Activated T-cell treated with anti-CD3 and anti-CD28 coated beads for 24 hours (primary cell): ENCODE results near the gene WFIKKN1.

ENCODE experiments used
- DNase-seq: peaks from one replicate; pipeline ENCODE4 v3.0.0-alpha.2; 2020; ENCODE audit warnings: low read depth

The WFIKKN1 gene

DNA sequence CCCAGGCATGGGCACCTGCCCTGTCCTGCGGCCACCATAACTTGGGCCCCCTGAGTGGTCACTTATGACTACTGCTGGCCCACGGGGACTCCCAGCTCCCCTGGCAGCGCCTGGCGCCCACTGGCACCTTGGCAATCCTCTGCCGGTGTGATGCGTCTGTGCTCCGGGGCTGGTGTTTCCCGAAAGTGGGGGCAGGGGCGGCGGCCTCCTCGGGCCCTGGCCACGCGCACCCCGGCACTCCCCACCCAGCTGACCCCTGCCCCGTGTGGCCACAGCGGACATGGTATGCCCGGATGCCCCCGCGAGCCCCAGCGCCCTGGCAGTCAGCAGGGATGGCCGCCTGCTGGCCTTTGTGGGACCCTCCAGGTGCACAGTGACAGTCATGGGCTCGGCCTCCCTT, 26.7 kb downstream of the WFIKKN1 start:
- DNase-seq = no peak

DNA sequence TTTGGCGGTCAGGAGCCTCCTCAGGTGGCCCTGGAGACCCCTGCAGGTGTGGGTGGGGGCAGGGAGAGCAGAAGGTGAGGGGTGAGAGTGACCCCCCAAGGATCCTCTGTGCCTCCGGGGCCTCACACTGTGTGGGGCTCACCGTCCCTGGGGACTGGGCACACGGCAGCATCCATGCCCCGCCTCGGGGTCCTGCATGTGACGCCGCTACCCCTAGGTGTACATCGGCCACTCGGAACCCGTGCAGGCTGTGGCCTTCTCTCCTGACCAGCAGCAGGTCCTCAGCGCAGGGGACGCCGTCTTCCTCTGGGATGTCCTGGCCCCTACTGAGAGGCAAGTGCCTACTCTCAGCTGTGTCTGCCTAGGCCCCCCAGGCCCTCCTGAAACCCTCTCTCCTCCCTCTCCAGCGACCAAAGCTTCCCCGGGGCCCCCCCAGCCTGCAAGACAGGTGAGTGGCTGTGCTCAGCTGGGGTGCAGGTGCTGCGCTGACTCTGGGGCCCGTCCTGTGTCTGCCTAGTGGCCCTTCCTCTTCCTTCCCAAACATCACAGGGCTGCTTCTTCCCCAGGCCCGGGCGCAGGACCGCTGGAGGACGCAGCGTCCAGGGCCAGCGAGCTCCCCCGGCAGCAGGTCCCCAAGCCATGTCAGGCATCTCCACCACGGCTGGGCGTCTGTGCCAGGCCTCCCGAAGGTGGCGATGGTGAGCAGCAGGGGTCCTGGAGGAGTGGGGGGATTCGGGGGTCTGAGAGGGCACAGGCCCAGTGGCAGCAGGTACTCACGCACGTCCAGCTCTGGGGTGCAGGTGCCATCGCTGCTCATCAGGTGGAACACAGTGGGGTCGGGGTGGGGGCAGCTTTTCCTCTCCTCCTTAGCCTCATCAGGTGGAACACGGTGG, 28.1 kb downstream of the WFIKKN1 start:
- no peak for DNase-seq

DNA sequence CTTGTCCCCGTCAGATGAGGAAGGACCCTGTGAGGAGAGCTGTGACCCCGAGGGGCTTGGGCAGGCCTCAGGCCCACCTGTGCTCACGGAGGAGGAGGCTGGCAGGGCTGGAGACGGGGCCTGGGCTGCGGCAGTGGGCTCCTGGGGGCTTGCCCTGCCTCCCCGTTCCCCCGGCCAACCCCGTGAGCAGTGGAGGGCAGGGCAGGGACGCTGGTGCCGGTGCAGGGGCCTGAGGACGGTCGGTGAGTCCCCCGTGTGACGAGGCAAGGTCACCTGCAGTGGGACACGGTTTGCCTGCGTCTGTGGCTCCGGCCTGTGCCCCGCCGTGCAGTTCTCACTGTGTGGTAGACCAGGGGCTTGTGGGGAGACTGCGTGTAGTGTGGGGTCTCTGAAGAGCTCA, 28.8 kb downstream of the WFIKKN1 start:
- no peak for DNase-seq

DNA sequence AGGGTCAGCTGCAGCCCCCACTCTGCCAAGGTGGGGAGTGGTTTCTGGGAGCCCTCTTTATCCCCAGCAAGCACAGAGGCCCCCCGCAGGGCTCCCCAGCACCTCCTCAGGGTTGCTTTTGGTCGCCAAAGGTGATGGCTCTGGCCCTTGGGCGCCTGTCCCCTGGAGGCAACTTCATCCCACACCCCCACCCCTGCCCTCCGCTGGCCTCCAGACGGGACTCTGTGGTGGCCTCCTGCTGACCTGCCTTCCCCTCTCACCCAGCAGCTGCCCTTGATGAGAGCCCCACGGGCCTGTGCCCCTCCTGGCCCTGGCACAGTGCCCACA, 29.3 kb downstream of the WFIKKN1 start:
- DNase-seq = no peak

DNA sequence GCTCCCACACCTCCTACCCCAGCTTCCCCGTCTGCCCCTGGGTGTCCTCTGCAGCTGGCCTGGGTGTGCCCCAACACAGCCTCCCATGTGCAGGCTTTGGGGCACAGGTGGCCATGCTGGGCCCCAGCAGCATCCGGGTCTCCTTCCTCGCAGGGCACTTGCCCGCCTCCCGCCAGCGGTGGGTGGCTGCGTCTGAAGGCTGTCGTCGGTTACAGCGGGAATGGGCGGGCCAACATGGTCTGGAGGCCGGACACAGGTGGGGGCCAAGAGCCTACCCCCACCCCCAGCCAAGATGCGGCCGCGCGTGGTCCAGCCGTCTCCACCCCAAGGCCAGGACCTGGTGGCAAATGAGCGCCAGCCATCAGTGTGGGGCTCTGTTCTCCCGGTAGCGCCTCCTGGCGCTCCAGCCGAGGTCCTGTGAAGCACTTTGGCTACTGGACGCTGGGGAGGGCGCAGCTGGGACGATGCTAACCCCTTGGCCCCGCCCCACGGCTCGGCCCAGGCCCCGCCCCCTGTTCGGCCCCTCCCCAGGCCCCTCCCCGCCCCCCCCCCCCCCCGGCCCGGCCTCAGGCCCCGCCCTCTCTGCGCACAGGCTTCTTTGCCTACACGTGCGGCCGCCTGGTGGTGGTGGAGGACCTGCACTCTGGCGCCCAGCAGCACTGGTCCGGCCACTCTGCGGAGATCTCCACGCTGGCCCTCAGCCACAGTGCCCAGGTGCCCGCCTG, 29.8 kb downstream of the WFIKKN1 start:
- no peak for DNase-seq

DNA sequence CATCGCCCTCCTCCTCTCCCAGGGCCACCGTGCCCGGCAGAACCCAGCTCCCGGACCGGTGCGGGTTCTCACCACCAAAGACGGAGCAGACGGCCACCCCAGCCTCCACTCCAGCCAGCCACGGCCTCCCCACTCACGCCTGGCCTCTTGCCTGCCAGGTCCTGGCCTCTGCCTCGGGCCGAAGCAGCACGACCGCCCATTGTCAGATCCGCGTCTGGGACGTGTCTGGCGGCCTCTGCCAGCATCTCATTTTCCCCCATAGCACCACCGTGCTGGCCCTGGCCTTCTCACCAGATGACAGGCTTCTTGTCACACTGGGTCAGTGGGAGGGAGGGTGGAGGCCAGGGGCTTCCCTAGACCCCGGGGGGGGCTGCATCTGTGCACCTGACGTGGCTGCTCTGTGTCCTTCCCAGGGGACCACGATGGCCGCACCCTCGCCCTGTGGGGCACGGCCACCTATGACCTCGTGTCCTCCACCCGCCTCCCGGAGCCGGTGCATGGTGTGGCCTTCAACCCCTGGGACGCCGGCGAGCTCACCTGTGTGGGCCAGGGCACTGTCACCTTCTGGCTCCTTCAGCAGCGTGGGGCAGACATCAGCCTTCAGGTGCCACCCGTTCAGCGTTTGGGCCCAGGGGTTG, 30.5 kb downstream of the WFIKKN1 start:
- DNase-seq = no peak

DNA sequence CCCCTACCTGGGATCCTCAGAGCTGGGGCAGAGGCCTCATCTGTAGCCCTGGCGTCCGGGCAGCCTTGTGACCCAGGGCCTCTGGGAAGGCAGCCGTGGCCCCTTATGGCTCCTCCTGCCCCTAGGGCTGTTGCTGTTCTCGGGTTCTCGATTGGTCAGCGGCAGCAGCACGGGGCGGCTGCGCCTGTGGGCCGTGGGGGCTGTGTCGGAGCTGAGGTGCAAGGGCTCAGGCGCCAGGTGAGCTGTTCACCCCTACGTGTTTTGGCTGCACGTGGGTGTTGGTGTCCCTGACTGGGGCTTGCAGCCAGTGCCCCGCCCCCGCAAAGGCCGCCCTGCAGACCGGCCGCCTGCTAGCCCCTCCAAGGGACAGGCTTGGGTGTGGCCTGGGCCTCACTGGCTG, 31.3 kb downstream of the WFIKKN1 start:
- no peak for DNase-seq

DNA sequence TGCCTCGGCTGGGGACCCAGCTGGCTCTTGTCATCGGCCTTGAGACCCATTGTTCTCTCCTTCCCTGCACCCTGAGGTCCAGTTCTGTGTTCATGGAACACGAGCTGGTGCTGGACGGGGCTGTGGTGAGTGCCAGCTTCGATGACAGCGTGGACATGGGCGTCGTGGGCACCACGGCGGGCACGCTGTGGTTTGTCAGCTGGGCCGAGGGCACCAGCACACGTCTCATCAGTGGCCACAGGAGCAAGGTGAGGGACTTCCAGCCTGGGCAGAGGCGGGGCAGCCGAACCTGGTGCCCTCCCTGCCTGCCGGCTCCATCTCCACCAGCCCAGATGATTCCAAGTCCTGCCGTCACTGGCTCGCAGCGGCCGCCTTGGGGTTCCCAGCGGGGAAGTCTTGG, 31.8 kb downstream of the WFIKKN1 start:
- no peak for DNase-seq

DNA sequence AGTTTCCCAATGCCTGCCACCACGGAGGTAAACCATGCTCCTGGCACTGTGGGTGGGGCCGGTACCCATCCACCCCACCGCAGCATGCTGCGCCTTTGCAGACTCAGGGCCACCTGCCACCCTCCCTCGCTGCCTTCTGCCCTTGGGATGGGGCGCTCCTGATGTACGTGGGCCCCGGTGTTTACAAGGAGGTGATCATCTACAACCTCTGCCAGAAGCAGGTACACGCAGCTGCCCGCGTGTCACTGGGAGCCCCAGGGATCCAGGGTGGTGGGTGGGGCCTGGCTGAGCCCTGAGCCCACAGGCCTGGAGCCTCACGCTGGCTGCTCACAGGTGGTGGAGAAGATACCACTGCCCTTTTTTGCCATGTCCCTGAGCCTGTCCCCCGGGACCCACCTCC, 35.8 kb downstream of the WFIKKN1 start:
- no peak for DNase-seq

DNA sequence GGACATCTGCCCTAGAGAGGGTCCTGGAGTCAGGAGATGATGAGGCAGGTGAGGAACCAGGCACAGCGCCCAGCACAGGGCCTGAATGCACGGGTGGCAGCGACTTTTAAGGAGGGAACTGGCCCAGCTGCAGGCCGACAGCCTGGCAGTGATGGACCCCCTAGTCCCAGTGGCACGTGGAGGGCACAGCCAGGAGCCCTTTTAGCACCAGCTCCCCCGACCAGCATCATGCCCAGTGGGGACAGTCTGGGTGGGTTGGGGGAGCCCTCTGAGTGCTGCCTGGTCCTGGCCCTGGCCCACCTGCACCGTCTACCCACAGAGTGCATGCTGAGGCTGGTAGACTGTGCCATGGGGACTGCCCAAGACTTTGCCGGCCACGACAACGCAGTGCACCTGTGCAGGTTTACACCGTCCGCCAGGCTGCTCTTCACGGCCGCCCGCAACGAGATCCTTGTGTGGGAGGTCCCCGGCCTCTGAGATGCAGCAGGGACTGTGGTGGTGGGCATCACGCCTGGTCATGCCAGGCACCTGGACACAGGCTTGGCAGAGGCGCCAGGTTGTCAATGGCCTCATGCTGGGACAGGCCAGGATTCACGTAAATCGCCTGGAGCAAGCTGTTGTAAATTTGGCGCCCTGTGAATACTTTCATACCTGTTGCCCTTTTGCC, 36.5 kb downstream of the WFIKKN1 start:
- no peak for DNase-seq

DNA sequence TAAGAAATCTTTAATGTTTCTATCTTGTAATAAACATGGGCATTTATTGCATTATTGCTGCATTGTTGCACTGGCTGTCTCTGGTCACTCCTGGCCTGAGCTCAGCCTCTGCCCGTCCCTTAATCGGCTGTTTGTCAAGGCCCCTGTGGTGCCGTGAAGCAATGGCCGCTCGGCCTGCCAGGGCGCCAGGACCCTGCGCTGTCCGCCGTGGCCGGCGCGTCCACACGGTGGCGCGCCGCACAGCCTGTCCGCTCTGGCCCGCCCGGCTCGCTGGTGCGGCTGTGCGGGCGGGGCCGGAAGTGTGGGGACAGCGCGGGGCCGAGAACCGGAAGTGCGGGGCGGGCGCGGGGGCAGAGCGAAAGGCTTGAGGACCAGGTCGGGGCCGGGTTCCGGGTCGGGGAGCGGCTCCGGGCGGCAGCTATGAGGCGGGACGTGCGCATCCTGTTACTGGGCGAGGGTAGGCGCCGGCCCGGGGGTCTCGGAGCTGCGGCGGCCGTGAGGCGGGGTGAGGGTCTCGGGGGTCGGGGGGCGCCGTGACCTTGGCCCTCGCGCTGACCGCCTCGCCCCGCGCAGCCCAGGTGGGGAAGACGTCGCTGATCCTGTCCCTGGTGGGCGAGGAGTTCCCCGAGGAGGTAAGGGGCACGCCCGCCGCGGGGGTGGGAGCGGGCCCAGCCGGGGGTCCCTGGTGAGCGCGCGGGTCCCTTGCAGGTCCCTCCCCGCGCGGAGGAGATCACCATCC, 37.2 kb downstream of the WFIKKN1 start, which contains the start of gene RHOT2:
TSS of gene RHOT2 (plus strand) at position 353 of the 739 bp plus-strand sequence. CDS start at position 421, 68 bp downstream.
- peak; percentile 90 for DNase-seq

DNA sequence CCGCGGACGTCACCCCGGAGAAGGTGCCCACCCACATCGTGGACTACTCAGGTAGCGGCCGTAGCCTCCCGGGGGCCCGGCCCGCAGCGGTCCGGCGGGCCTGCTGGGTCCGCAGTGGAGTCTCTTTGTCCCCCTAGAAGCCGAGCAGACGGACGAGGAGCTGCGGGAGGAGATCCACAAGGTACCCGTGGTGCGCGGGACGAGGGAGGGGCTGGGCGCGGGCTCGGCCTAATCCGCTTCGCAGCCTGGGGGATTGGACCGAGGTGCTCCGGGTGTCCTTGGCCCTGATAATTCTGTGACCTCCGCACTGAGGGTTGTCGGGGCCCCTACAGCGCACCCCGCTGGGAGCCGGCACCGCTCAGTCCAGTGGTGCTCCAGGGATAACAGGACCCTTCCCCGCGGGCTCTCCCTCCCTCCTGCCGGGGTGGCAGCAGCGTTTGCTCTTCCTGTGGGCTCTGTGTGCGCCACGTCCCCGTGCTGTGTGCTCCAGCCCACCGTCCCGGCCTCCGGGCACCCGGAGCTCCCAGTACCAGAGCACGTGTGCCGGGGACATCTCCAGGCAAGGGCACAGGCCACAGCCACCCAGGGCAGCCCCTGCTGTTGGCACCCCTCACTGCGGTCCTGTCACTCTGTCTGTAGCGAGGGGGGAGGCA, 37.9 kb downstream of the WFIKKN1 start:
- DNase-seq = no peak

DNA sequence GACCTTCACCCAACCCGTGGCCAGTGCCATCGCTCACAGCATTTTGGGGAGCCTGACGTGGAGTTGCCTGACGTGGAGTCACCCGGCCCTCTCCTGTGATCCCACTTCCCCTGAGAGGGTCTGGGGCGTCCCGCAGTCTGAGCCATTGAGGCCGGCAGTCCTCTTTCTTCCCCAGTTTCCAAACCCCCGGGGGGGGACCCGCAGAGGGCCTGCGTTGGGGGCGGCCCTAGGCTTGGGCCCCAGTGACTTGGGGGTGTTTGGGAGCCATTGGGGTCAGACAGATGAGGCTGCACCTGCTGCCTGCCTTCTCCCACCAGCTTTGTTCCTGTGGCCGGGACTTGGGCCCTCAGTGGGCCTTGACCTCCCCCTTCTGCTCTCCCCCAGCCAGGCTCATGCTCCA, 38.9 kb downstream of the WFIKKN1 start:
- DNase-seq = no peak

DNA sequence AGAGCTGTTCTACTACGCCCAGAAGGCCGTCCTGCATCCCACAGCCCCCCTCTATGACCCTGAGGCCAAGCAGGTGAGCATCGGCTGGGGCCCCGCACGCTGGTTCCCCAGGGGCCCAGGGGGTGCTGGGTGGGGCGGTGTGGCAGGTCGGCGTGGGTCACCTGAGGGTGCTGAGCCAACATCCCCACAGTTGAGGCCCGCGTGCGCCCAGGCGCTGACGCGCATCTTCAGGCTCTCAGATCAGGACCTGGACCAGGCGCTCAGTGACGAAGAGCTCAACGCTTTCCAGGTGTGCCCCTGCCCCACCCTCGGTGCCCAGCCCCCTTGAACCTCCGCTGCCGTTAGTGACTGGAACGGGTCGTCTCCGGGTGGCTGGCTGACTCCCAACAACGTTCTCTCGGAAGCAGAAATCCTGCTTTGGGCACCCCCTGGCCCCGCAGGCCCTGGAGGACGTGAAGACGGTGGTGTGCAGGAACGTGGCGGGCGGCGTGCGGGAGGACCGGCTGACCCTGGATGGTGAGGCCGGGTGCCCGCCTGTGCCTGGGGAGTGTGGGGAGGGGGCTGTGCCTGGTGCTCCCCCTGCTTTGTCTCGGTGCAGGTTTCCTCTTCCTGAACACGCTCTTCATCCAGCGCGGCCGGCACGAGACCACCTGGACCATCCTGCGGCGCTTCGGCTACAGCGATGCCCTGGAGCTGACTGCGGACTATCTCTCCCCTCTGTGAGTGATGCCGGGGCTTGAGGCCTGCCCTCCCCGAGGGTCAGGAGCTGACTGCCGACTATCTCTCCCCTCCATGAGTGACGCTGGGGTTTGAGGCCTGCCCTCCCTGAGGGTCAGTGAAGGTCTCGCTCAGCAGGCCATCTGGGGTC, 39.9 kb downstream of the WFIKKN1 start:
- DNase-seq = no peak

DNA sequence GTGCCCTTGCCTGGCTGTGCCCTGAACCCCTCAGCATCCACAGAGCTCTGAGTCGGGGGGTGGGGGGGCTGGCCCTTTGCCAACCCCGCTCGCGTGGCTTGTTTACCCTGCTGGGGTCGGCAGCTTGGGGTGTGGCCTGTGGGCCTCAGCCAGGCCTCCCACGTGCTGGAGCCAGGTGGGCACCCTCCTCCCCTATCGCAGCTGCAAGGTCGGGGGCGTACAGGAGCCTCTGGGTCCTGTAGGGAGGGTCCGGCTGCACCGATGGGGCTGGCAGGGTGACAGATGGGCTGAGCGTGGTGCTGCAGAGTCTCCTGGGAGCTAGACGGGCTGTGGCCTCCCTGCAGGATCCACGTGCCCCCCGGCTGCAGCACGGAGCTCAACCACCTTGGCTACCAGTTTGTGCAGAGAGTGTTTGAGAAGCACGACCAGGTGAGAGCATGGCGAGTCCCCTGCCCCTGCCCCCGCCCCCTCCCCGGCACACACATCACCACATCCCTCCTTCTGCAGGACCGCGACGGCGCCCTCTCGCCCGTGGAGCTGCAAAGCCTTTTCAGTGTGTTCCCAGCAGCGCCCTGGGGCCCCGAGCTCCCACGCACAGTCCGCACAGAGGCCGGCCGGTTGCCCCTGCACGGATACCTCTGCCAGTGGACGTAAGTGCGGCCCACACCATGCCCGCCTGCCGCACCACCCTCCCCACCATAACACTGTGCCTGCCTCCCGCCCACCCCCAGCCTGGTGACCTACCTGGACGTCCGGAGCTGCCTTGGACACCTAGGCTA, 40.8 kb downstream of the WFIKKN1 start:
- DNase-seq = no peak

DNA sequence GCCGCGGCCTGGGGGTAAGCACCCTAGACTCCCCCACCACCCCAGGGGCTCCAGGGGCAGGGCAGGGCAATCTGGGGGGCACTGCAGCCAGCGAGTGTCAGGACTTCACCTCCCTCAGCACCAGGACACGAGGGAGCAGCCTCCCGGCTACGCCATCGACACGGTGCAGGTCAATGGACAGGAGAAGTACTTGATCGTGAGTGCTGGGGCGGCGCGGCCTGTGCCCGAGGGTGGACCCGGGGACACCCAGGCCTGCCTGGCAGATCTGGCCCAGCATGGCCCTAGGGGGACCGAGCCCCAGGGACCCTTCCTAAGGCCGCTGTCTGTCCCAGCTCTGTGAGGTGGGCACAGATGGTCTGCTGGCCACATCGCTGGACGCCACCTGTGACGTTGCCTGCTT, 41.6 kb downstream of the WFIKKN1 start:
- DNase-seq = no peak

DNA sequence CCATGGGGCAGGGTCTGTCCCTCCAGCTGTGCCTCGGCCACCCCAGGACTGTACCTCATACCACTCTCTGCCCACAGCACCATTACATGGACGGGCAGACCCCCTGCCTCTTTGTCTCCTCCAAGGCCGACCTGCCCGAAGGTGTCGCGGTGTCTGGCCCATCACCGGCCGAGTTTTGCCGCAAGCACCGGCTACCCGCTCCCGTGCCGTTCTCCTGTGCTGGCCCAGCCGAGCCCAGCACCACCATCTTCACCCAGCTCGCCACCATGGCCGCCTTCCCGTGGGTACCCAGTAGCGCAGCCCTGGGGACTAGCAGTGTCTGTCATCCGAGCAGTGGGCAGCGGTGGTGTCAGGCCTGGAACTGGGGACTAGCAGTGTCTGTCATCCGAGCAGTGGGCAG, 42.1 kb downstream of the WFIKKN1 start:
- DNase-seq = no peak

DNA sequence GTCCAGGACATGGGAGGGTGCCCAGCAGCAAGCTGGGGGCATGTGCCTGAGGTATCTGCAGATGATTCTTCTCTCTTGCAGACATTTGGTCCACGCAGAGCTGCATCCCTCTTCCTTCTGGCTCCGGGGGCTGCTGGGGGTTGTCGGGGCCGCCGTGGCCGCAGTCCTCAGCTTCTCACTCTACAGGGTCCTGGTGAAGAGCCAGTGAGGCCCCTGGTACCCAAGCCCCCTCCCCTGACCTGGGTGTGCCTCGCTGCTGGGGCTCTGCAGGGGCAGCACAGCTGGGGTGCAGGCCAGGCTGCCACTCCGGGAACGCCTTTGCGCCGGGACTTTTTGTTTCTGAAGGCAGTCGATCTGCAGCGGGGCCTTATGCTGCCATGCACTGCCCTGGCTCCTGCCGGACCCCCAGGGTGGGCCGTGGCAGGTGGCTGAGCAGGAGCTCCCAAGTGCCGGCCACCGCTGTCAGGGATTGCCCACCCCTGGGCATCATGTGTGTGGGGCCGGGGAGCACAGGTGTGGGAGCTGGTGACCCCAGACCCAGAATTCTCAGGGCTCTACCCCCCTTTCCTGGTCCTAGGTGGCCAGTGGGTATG, 42.7 kb downstream of the WFIKKN1 start:
- DNase-seq = no peak
